ENCODE data around the gene MSANTD3.

GRCh38 chr9:100472268-100472667 is 45.3 kb downstream of the MSANTD3 start:
- TF ChIP-seq E2F2 (CRISPR knock-in tag; IDR thresholded peaks at IDR 0.05; ENCODE audit: borderline replicate concordance) (no peak), HNRNPK (IDR thresholded peaks at IDR 0.05; ENCODE audit: low read depth, low read length, poor library complexity, severe bottlenecking) (no peak), CTCF (CRISPR knock-in tag; IDR thresholded peaks at IDR 0.05) (no peak), ZNF576 (CRISPR knock-in tag; IDR thresholded peaks at IDR 0.05) (no peak), ARNT (IDR thresholded peaks at IDR 0.05) (no peak), BRCA1 (CRISPR knock-in tag; IDR thresholded peaks at IDR 0.05) (no peak), ETV5 (CRISPR knock-in tag; IDR thresholded peaks at IDR 0.05; ENCODE audit: borderline replicate concordance) (no peak), REST (IDR thresholded peaks at IDR 0.05; ENCODE audit: borderline replicate concordance in 1 of 2, low read depth in 1 of 2, low read length in 2 of 2) (no peak), MNT (IDR thresholded peaks at IDR 0.05) (no peak), CREM (IDR thresholded peaks at IDR 0.05) (no peak), CREM (CRISPR knock-in tag; IDR thresholded peaks at IDR 0.05) (no peak), PRDM15 (CRISPR knock-in tag; IDR thresholded peaks at IDR 0.05) (no peak), UBTF (CRISPR knock-in tag; IDR thresholded peaks at IDR 0.05) (no peak), JUN (CRISPR knock-in tag; IDR thresholded peaks at IDR 0.05) (no peak)
